Heart left ventricle (tissue), 16 donors: ENCODE data around the gene LBP. TPM values are rescaled to one million over a fixed set of nuclear protein-coding genes. Genes with fewer than 3 reads are reported as not detected.
A peak's percentile ranks its signal among the peaks of the same experiment; 100 is the strongest.

Experiments used
- ATAC-seq, 4 donors: fragments of 200-7000 bp; cut with Tn5 transposase; one replicate each; pipeline ENCODE4 v1.9.1; 2020 to 2022; ENCODE audit warnings: moderate library complexity in 4 of 4, mild to moderate bottlenecking in 3 of 4, moderate number of reproducible peaks in 1 of 4
- DNase-seq, 5 donors: peaks; one replicate each; pipeline ENCODE4 v3.0.0-alpha.2; 2020
- H3K27ac ChIP-seq, 12 donors: fragments of 200-600 bp; sonication (generic) in 4 of 12; one replicate each; pipeline versions ENCODE4 v1.5.0 to v1.8.0; 2016 to 2022; ENCODE audit warnings: mild to moderate bottlenecking in 2 of 12
- H3K27me3 ChIP-seq, 9 donors: fragments of 200-600 bp; sonication (generic) in 2 of 9; one replicate each; pipeline versions ENCODE4 v1.5.1 to v1.8.0; 2016 to 2022; ENCODE audit warnings: mild to moderate bottlenecking in 3 of 9
- H3K36me3 ChIP-seq, 9 donors: fragments of 200-600 bp; sonication (generic) in 2 of 9; one replicate each; pipeline versions ENCODE4 v1.5.0 to v1.8.0; 2018 to 2022; ENCODE audit warnings: mild to moderate bottlenecking in 2 of 9
- H3K4me1 ChIP-seq, 12 donors: fragments of 200-600 bp; sonication (generic) in 4 of 12; one replicate each; pipeline versions ENCODE4 v1.5.0 to v1.8.0; 2016 to 2022; ENCODE audit warnings: mild to moderate bottlenecking in 3 of 12
- H3K4me3 ChIP-seq, 12 donors: fragments of 200-600 bp; sonication (generic) in 4 of 12; one replicate each; pipeline versions ENCODE4 v1.5.0 to v1.8.0; 2017 to 2022; ENCODE audit warnings: mild to moderate bottlenecking in 9 of 12, moderate library complexity in 4 of 12
- H3K9me3 ChIP-seq, 12 donors: fragments of 200-600 bp; sonication (generic) in 4 of 12; one replicate each; pipeline versions ENCODE4 v1.5.0 to v1.8.0; 2016 to 2022; ENCODE audit warnings: mild to moderate bottlenecking in 1 of 12
- POLR2A ChIP-seq, 2 donors: fragments of 450-650 bp; IDR thresholded peaks; one replicate each; pipeline ENCODE4 v1.6.1; 2017; ENCODE audit warnings: antibody characterized with exemption in 2 of 2, mild to moderate bottlenecking in 2 of 2, moderate library complexity in 2 of 2
- WGBS, 4 donors: extraction: QIAGEN DNeasy Blood & Tissue Kit in 2 of 4; methylation state at CpG; one replicate each; pipeline versions ENCODE4 v1.1.5 to v1.1.7; 2013 to 2018; 5-methylcytosine and 5-hydroxymethylcytosine counted together
- intact Hi-C, 10 donors: fragments of 100-400 bp; cut with DNase I; formaldehyde crosslinking; loops; one replicate each; pipeline versions ENCODE4 v1.11.1 to v1.14.2; 2022
- polyA plus RNA-seq, 2 donors: library from polyadenylated mRNA; stranded (reverse); fragments of 200-250 nt; gene quantifications; one replicate each; pipeline ENCODE4 v1.2.3, GENCODE V29; 2013
- total RNA-seq, 9 donors: library from RNA; depleted of rRNA in 2 of 9; stranded (reverse); fragments of >200 nt in 2 of 9; fragmentation: NEBNext Ultra II Directional in 3 of 9; extraction: Animal tissue kit (Norgen Biotek cat#: 25700) in 3 of 9; gene quantifications; one replicate each; pipeline versions ENCODE4 v1.1.0 to v1.2.4, GENCODE V29; 2016 to 2023
- TF ChIP-seq, protein P1 (sequence below), 12 donors: fragments of 200-600 bp; sonication (generic) in 4 of 12; IDR thresholded peaks; one replicate each; pipeline versions ENCODE4 v1.5.0 to v1.8.0; 2018 to 2022; ENCODE audit warnings: antibody characterized with exemption in 12 of 12, mild to moderate bottlenecking in 5 of 12
- donor health status: ischemic (EF 13 %, LVEDD 7.1; RV severe dilation, severe dysfunction).
- donor health status: healthy with polysubstance abuse.
- donor health status: DM: no; HTN: yes; CAD: no.
- donor health status: DM: no; HTN: no; CAD: no.
- donor health status: ischemic (EF 25% LVEDD 6.9; RV normal size, moderate dysfunction).
- donor health status: ischemic (EF 25% LVEDD 5.7; RV mildly dilated, moderate dysfunction).
- donor health status: healthy.
- donor health status: DM: yes; HTN: yes; CAD: no.
- donor health status: ischemic (EF 35%, LVEDD 5.7; RV mildly dilated, moderate dysfunction).
- donor health status: nonischemic (EF 11% LVEDD 7.7; RV severe dilation, severe dysfunction).
- donor health status: DM: yes; HTN: yes; CAD: no.
- donor health status: PGD.
- donor health status: ischemic (EF 29% LVEDD 5.4; RV normal size, mild dysfunction).
- donor health status: nonischemic (EF 23%, LVEDD 6.1; RV moderate dilation, normal function).

Gene LBP
- total and polyA plus RNA-seq, 11 donors = 0.15 to 1.2 (median 0.39) TPM; not detected in 5

DNA sequence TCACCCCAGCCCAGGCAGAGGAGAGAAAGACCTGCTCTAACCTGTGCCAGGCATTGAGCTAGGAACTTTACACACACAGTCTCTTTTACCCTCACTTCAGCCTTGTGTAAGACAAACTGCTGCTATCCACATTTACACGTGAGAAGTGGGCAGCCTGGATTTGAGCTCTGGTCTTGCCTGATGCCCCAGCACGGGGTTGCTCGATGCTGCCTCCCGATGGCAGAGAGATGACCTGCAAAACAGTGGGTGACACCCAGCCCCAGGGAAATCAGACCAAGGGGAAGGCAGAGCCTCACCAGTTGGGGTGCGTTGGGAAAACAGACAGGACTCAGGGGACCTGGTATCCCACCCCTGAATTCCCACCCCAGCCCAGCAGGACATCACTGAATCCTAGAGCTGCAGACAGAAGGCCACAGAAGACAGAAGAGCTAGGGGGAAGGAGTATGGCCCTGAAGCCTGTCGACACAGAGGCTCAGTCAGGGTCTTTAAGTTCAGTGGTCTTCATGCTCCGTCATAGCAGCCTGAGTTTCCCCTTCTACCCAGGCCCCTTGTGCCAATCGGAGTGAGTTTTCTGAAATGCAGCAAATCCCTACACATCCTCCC is 41.3 kb upstream of the LBP start:
- 51 to 59% (median 55%) methylated on average over 8 of the region's 8 CpGs for WGBS, 4 donors
- Histone ChIP-seq H3K9me3 (peaks cover 0 to 7% (median 0%) of the 10 kb centered on the region in 12 donors), H3K27ac (no peak overlapping the region), H3K4me3 (no peak overlapping the region), H3K4me1 (peaks cover 0 to 38% (median 0%) of the 10 kb centered on the region in 12 donors), H3K27me3 (peaks cover 0 to 22% (median 0%) of the 10 kb centered on the region in 9 donors), H3K36me3 (no peaks in the 10 kb centered on the region)
- DNase-seq (peak in 2 of 5 donors; percentile 31 to 51), ATAC-seq (peak in 3 of 4 donors; percentile 33 to 48 (median 42))
- intact Hi-C loops = no loop called here
- TF ChIP-seq, protein P1, sequence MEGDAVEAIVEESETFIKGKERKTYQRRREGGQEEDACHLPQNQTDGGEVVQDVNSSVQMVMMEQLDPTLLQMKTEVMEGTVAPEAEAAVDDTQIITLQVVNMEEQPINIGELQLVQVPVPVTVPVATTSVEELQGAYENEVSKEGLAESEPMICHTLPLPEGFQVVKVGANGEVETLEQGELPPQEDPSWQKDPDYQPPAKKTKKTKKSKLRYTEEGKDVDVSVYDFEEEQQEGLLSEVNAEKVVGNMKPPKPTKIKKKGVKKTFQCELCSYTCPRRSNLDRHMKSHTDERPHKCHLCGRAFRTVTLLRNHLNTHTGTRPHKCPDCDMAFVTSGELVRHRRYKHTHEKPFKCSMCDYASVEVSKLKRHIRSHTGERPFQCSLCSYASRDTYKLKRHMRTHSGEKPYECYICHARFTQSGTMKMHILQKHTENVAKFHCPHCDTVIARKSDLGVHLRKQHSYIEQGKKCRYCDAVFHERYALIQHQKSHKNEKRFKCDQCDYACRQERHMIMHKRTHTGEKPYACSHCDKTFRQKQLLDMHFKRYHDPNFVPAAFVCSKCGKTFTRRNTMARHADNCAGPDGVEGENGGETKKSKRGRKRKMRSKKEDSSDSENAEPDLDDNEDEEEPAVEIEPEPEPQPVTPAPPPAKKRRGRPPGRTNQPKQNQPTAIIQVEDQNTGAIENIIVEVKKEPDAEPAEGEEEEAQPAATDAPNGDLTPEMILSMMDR (IDR thresholded peaks at IDR 0.05) = peak in 6 of 12 donors; percentile 31 to 40 (median 34)
- TF ChIP-seq POLR2A (IDR thresholded peaks at IDR 0.05) = no peak

DNA sequence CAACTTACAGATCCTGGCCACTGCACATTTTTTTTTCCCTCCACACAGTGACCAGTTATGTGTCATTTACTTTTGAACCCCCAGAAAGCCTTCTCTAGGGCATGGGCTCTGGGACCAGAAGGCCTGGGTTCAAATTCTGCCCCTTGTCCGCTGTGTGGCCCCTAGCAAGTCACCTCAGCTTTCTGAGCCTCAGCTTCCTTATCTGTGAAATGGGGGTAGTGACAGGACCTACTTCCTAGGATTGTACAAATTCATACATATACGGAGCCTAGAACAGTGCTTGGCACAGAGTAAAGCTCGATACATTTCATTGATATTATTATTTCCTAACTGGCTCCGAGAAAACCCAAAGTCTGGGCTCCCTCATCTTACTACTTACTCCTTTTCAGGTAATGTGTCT is 40.7 kb upstream of the LBP start:
- TF ChIP-seq POLR2A (IDR thresholded peaks at IDR 0.05) = no peak
- TF ChIP-seq, protein P1 (IDR thresholded peaks at IDR 0.05) = no peak
- DNase-seq (no peak), ATAC-seq (no peak)
- H3K36me3 ChIP-seq = no peaks in the 10 kb centered on the region
- intact Hi-C loops = no loop called here
- no peak overlapping the region for H3K4me3 ChIP-seq
- no peak overlapping the region for H3K27ac ChIP-seq
- peaks cover 0 to 33% (median 0%) of the 10 kb centered on the region in 12 donors for H3K4me1 ChIP-seq
- WGBS, 4 donors = 84 to 92% (median 86%) methylated on average over 4 of the region's 4 CpGs
- peaks cover 0 to 25% (median 0%) of the 10 kb centered on the region in 9 donors for H3K27me3 ChIP-seq
- H3K9me3 ChIP-seq = peaks cover 0 to 7% (median 0%) of the 10 kb centered on the region in 12 donors

DNA sequence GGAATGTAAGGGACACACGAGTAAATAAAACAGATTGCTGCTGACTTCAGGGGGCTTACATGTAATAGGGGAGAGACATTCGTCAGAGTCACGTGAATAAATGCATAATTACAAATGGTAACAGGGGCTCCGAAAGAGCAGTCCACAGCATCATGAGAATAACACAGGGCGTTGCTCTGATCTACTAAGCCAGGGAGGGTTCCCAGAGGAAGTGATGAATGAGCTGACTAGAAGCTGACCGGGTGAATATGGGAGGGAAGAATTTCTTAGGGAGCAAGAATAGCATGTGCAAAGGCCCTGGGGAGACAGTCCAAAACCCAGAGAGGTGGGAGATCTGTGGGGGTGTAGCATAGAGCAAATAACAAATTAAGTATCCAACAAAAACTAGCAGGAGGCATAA is 39.9 kb upstream of the LBP start:
- H3K4me1 ChIP-seq = peaks cover 0 to 33% (median 0%) of the 10 kb centered on the region in 12 donors
- peaks cover 0 to 26% (median 0%) of the 10 kb centered on the region in 9 donors for H3K27me3 ChIP-seq

DNA sequence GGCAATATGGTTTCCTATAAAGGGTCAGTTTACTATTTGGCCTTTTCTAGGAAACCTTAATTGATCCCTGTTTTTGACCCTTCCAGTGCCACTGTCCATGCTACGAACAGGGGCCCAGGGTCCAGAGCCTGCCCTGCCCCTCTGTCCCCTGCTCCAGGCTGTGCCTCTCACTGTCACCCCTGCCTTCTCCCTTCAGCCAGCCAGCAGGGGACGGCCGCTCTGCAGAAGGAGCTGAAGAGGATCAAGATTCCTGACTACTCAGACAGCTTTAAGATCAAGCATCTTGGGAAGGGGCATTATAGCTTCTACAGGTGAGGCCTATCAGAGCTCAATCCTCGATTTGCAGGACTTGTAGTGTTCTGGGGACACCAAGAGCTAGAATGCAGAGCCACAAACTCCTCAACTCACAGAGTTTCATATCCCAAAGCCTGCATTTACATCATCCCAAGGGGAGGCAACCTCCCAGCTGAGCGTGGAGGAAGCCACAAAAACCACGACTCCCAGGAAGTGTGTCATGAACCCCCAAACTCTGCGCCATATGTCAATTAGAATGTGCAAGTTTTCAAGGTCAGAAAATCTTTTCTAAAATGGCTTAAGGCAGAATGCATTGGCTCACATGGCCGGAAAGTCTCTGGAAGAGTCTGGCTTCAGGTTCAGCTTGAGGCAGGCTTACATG is 38.8 kb upstream of the LBP start:
- intact Hi-C loops = no loop called here
- Histone ChIP-seq H3K4me3 (no peak overlapping the region), H3K36me3 (no peaks in the 10 kb centered on the region), H3K27ac (no peak overlapping the region), H3K27me3 (peaks cover 0 to 26% (median 0%) of the 10 kb centered on the region in 9 donors), H3K9me3 (peaks cover 0 to 7% (median 0%) of the 10 kb centered on the region in 12 donors), H3K4me1 (peaks cover 0 to 33% (median 0%) of the 10 kb centered on the region in 12 donors)
- 83 to 95% (median 85%) methylated on average over 8 of the region's 8 CpGs for WGBS, 4 donors
- TF ChIP-seq, protein P1 (IDR thresholded peaks at IDR 0.05) = no peak
- no peak for TF ChIP-seq POLR2A (IDR thresholded peaks at IDR 0.05)
- ATAC-seq (peak in 1 of 4 donors; percentile 26), DNase-seq (no peak)

More for the DNA sequence above, 39.9 kb upstream of the LBP start:
- TF ChIP-seq, protein P1 (IDR thresholded peaks at IDR 0.05) = no peak
- TF ChIP-seq POLR2A (IDR thresholded peaks at IDR 0.05) = no peak
- no peak overlapping the region for H3K27ac ChIP-seq
- ATAC-seq = no peak
- no peak for DNase-seq
- intact Hi-C loops = no loop called here
- WGBS, 4 donors = 84 to 90% (median 86%) methylated on average over 6 of the region's 6 CpGs
- H3K4me3 ChIP-seq = no peak overlapping the region
- H3K9me3 ChIP-seq = peaks cover 0 to 7% (median 0%) of the 10 kb centered on the region in 12 donors
- no peaks in the 10 kb centered on the region for H3K36me3 ChIP-seq
